K562 (cell line): ENCODE measurements around the gene ANKRD12. TPM values are rescaled to one million over a fixed set of nuclear protein-coding genes. Genes with fewer than 3 reads are reported as not detected.

Experiments
- BRD9 ChIP-seq: fragments of 450-650 bp; IDR thresholded peaks from 2 replicates; pipeline ENCODE4 v1.6.1; 2018; ENCODE audit warnings: low read depth; ENCODE audit not compliant: partially characterized antibody
- CHD1 ChIP-seq: fragments of 200-600 bp; sonication (generic); IDR thresholded peaks from one replicate; pipeline ENCODE4 v1.6.1; 2012; ENCODE audit warnings: mild to moderate bottlenecking, moderate library complexity, low read length, inconsistent platforms
- E2F8 ChIP-seq: fragments of 450-650 bp; IDR thresholded peaks from 2 replicates; pipeline ENCODE4 v1.7.1; 2018; ENCODE audit warnings: mild to moderate bottlenecking, low read depth; ENCODE audit not compliant: partially characterized antibody
- GATAD2B ChIP-seq: fragments of 450-650 bp; IDR thresholded peaks from 2 replicates; pipeline ENCODE4 v1.6.1; 2017; ENCODE audit warnings: mild to moderate bottlenecking, borderline replicate concordance
- HDAC2 ChIP-seq: fragments of 450-650 bp; IDR thresholded peaks from 2 replicates; pipeline ENCODE4 v1.6.1; 2016; ENCODE audit warnings: mild to moderate bottlenecking
- IRF1 ChIP-seq: sonication (generic); formaldehyde crosslinking; IDR thresholded peaks from 2 replicates; pipeline ENCODE4 v1.8.0; 2022; ENCODE audit warnings: missing genetic modification reagents, mild to moderate bottlenecking, borderline replicate concordance
- PHTF2 ChIP-seq: fragments of 250-450 bp; sonication (Bioruptor Pico); IDR thresholded peaks from 2 replicates; pipeline ENCODE4 v1.5.0; 2021; ENCODE audit warnings: mild to moderate bottlenecking
- RBM15 ChIP-seq: fragments of 200-400 bp; formaldehyde crosslinking; IDR thresholded peaks from 2 replicates; pipeline ENCODE4 v1.6.1; 2018; ENCODE audit warnings: mild to moderate bottlenecking, low read length, moderate library complexity; ENCODE audit not compliant: insufficient read depth
- SP2 ChIP-seq: IDR thresholded peaks from 2 replicates; pipeline ENCODE4 v1.6.1; 2011; ENCODE audit warnings: mild to moderate bottlenecking, low read depth, low read length, moderate library complexity; ENCODE audit not compliant: poor library complexity, severe bottlenecking; ENCODE audit errors: extremely low read depth
- TBP ChIP-seq: optimal IDR thresholded peaks from 2 replicates; pipeline ENCODE3; 2011; ENCODE audit warnings: low read depth, low read length, improper control_type of control experiment
- ZBTB40 ChIP-seq, 2 experiments: fragments of 450-650 bp in 1 of 2; sonication (generic) in 1 of 2; formaldehyde crosslinking in 1 of 2; IDR thresholded peaks; 2 replicates each; pipeline versions ENCODE4 v1.7.1 to v1.9.0; 2016 to 2022; ENCODE audit warnings: inconsistent platforms in 1 of 2, mild to moderate bottlenecking in 1 of 2, missing genetic modification reagents in 1 of 2
- ZFP91 ChIP-seq: sonication (generic); formaldehyde crosslinking; IDR thresholded peaks from 2 replicates; pipeline ENCODE4 v1.8.0; 2022; ENCODE audit warnings: mild to moderate bottlenecking, missing genetic modification reagents
- polyA plus RNA-seq, 8 experiments: library from polyadenylated mRNA; depleted of rRNA in 4 of 8; stranded (reverse) in 5 of 8; unstranded in 3 of 8; fragments of >200 nt; fragmentation: Nextera tagmentation in 2 of 8; fragmentation: Illumina TruSeq in 1 of 8; extraction: Ambion mirVana in 2 of 8; extraction: Trizol in 1 of 8; gene quantifications; 2 replicates each; pipeline versions ENCODE4 v1.2.1 to v1.2.3, GENCODE V29; 2011 to 2014; ENCODE audit warnings: inconsistent platforms in 1 of 8, missing spikeins in 1 of 8
- total RNA-seq, 7 experiments: library from RNA; depleted of rRNA in 6 of 7; stranded (reverse); fragments of >200 nt in 6 of 7; fragmentation: Illumina TruSeq in 2 of 7; extraction: Trizol in 2 of 7; gene quantifications; 2 replicates each; pipeline versions ENCODE4 v1.2.1 to v1.2.3, GENCODE V29; 2011 to 2021; ENCODE audit warnings: low replicate concordance in 1 of 7

ANKRD12 gene
- total and polyA plus RNA-seq, 9 of the 15 experiments (the other 6 are each of a cell fraction or from before 2014, with no cell fraction given), result 6.6 to 28.2 (median 16.0) TPM

- TF ChIP-seq ZBTB40 (IDR thresholded peaks at IDR 0.05) (0 out of 2 replicates have a peak, but pooled peaks have one; percentile 4), ZBTB40 (CRISPR knock-in tag; IDR thresholded peaks at IDR 0.05) (no peak), HDAC2 (0 out of 2 replicates have a peak, but pooled peaks have one; percentile 45), PHTF2 (CRISPR knock-in tag) (no peak), CHD1 (no peak), ZFP91 (CRISPR knock-in tag) (no peak), GATAD2B (0 out of 2 replicates have a peak, but pooled peaks have one; percentile 43), TBP (peak; percentile 8), BRD9 (peak; percentile 67), IRF1 (CRISPR knock-in tag) (no peak), RBM15 (no peak), E2F8 (no peak), SP2 (no peak)
These were observed 33.2 kb upstream of the ANKRD12 start (continued) for GRCh38 chr18:9103376-9103873.
